Measurements from ENCODE around the gene NPPA.
"Not testable (repeated sequence)": the region's sequence is repeated elsewhere in the genome, so short reads cannot be mapped to it uniquely, and the experiment has no call there.

NPPA gene

DNA sequence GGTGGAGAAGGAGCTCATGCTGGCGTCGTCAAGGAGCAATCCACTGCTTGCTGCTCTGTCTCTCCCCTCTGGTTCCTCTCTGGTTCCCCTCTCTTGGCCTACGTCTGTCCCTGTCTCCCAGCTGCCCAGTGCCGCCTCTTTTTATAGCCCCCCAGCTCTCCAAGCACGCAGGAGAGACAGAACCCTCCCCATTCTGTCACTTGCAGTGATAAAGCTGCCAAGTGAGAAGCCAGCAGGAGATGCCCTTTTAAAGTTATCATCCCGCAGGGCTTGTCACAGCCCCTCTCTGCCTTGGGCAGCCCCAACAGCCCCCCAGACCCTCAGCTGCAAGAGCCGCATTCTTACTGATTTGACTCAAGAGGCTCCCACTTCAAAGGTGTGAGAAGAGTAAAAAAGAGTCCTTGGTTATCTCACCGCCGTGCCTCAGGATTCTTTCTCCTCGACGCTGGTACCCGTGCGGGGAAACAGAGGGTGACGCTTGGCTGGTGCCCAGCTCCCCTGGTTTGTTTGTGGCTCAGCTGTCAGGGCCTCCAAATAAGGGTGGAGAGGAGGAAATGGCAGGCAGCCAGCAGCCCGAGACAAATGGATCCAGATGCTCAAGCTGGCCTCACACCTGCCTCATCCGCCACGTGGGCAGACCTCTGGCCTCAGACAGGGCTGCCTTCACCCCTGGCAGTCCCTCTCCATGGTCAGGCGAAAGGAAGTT lies at the start of gene NPPA:
Gene NPPA, minus strand, starts transcription at position 117 of the 706 bp plus-strand sequence. Its CDS starts 99 bp downstream, at position 18.
- H3K4me3 ChIP-seq (ENCODE audit: low read depth in 1 of 2, low read length in 2 of 2), result no peak within 1 kb of the TSS
- peaks cover 0 to 21% of the 10 kb centered on the region in 2 donors for H3K36me3 ChIP-seq (ENCODE audit: control insufficient read depth in 1 of 2, insufficient read depth in 2 of 2, low read length in 2 of 2)
- H3K9me3 ChIP-seq (ENCODE audit: control insufficient read depth in 1 of 2, low read length in 2 of 2), result no peaks in the 10 kb centered on the region
- H3K9ac ChIP-seq (ENCODE audit: low read depth in 1 of 2, low read length in 2 of 2), result no peak within 1 kb of the TSS
- no peaks in the 10 kb centered on the region for H3K27me3 ChIP-seq (ENCODE audit: control insufficient read depth in 1 of 2, insufficient read depth in 2 of 2, low read length in 2 of 2)
- no peak within 1 kb of the TSS for H3K27ac ChIP-seq (ENCODE audit: low read depth, low read length)
- no peaks in the 10 kb centered on the region for H3K4me1 ChIP-seq (ENCODE audit: control insufficient read depth in 1 of 2, insufficient read depth in 2 of 2, low read length in 2 of 2)

DNA sequence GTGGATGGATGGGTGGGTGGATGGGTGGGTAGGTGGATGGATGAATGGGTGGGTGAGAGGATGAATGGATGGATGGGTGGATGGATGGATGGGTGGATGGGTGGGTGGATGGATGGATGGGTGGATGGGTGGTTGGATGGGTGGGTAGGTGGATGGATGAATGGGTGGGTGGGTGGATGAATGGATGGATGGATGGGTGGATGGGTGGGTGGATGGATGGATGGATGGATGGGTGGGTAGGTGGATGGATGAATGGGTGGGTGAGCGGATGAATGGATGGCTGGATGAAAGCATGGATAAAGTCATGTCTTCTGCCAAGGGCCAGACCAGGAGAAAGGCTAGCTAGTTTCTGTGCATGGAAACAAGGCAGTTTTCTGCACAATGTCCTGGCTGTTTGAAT lies 46.9 kb upstream of the NPPA start:
- not testable (repeated sequence) for H3K4me3 ChIP-seq (ENCODE audit: low read depth in 1 of 2, low read length in 2 of 2); H3K9ac ChIP-seq (ENCODE audit: low read depth in 1 of 2, low read length in 2 of 2); H3K4me1 ChIP-seq (ENCODE audit: control insufficient read depth in 1 of 2, insufficient read depth in 2 of 2, low read length in 2 of 2); H3K27ac ChIP-seq (ENCODE audit: low read depth, low read length); H3K9me3 ChIP-seq (ENCODE audit: control insufficient read depth in 1 of 2, low read length in 2 of 2); H3K36me3 ChIP-seq (ENCODE audit: control insufficient read depth in 1 of 2, insufficient read depth in 2 of 2, low read length in 2 of 2)
- peaks cover 11 to 18% of the 10 kb centered on the region in 2 donors for H3K27me3 ChIP-seq (ENCODE audit: control insufficient read depth in 1 of 2, insufficient read depth in 2 of 2, low read length in 2 of 2)

DNA sequence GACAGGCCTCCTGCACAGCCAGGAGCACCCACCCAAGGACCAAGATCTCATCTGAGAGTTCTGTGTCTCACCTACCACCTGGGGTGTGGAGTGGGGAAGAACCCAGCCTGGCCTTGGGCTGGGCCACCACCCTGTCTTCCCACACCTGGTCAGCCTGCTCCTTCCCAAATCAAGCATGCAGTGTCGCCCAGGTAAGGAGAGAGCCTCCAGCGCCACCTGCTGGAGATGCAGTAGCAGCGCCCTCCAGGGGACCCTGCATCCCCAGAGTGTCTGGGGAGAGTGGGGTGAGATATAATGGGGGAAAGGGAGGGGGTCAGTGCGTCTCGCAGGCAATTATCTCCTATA lies 46.3 kb upstream of the NPPA start:
- Histone ChIP-seq H3K9ac (ENCODE audit: low read depth in 1 of 2, low read length in 2 of 2) (no peak overlapping the region), H3K27me3 (ENCODE audit: control insufficient read depth in 1 of 2, insufficient read depth in 2 of 2, low read length in 2 of 2) (peaks cover 5 to 13% of the 10 kb centered on the region in 2 donors), H3K4me1 (ENCODE audit: control insufficient read depth in 1 of 2, insufficient read depth in 2 of 2, low read length in 2 of 2) (no peaks in the 10 kb centered on the region), H3K9me3 (ENCODE audit: control insufficient read depth in 1 of 2, low read length in 2 of 2) (no peaks in the 10 kb centered on the region), H3K4me3 (ENCODE audit: low read depth in 1 of 2, low read length in 2 of 2) (no peak overlapping the region), H3K36me3 (ENCODE audit: control insufficient read depth in 1 of 2, insufficient read depth in 2 of 2, low read length in 2 of 2) (no peaks in the 10 kb centered on the region), H3K27ac (ENCODE audit: low read depth, low read length) (no peak overlapping the region)

DNA sequence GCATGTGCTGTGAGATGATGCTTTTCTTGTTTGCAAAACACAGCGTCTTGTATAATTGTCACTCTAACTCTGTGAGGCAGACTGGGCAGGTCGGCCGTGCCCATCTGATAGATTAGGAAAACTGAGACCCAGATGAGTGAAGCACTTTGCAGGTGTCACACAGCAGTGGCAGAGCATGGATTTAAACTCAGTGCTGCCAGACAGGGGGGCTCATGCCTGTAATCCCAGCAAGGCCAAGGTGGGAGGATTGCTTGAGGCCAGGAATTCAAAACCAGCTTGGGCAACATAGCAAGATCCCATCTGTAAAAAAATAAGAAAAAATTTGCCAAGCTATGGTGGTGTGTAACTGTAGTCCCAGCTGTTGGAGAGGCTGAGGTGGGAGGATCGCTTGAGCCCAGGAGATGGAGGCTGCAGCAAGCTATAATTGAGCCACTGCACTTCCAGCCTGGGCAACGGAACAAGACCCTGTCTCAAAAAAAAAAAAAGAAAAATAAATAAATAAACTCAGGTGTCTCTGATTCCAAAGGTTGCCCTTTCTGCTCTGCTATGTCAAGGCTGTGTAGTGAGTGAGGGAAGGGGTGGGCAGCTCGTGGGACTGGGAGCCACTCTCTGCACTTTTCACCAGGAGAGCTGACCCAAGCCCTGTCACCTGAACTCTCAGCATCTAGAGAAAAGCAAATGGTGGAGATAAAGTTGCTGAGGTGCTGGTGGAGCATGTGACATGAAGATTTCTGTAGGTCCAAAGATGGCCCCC lies 44.0 kb upstream of the NPPA start:
- no peak overlapping the region for H3K4me3 ChIP-seq (ENCODE audit: low read depth in 1 of 2, low read length in 2 of 2)
- no peak overlapping the region for H3K27ac ChIP-seq (ENCODE audit: low read depth, low read length)
- no peaks in the 10 kb centered on the region for H3K36me3 ChIP-seq (ENCODE audit: control insufficient read depth in 1 of 2, insufficient read depth in 2 of 2, low read length in 2 of 2)
- no peak overlapping the region for H3K9ac ChIP-seq (ENCODE audit: low read depth in 1 of 2, low read length in 2 of 2)
- no peaks in the 10 kb centered on the region for H3K4me1 ChIP-seq (ENCODE audit: control insufficient read depth in 1 of 2, insufficient read depth in 2 of 2, low read length in 2 of 2)
- H3K27me3 ChIP-seq (ENCODE audit: control insufficient read depth in 1 of 2, insufficient read depth in 2 of 2, low read length in 2 of 2), result peaks cover 0 to 9% of the 10 kb centered on the region in 2 donors
- H3K9me3 ChIP-seq (ENCODE audit: control insufficient read depth in 1 of 2, low read length in 2 of 2), result no peaks in the 10 kb centered on the region

DNA sequence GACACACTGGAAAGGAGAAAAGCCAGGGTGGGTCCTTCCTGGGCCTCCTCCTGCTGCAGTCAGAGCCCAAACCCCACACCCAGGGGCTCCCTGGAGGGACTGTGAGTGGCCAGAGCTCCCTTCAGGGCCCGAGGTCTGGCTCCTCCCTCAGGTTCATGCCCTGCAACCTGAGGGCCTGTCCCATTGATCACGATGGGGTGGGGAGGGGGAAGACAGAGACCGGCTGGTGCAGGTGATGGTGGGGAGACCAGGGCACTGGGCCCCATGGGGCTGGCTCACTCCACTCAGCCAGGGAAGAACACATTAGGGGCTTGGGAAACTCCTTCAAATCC lies 41.3 kb upstream of the NPPA start:
- no peaks in the 10 kb centered on the region for H3K4me1 ChIP-seq (ENCODE audit: control insufficient read depth in 1 of 2, insufficient read depth in 2 of 2, low read length in 2 of 2)
- H3K27me3 ChIP-seq (ENCODE audit: control insufficient read depth in 1 of 2, insufficient read depth in 2 of 2, low read length in 2 of 2), result peaks cover 0 to 4% of the 10 kb centered on the region in 2 donors
- H3K9me3 ChIP-seq (ENCODE audit: control insufficient read depth in 1 of 2, low read length in 2 of 2), result no peaks in the 10 kb centered on the region
- H3K36me3 ChIP-seq (ENCODE audit: control insufficient read depth in 1 of 2, insufficient read depth in 2 of 2, low read length in 2 of 2), result no peaks in the 10 kb centered on the region
- H3K9ac ChIP-seq (ENCODE audit: low read depth in 1 of 2, low read length in 2 of 2), result no peak overlapping the region
- H3K4me3 ChIP-seq (ENCODE audit: low read depth in 1 of 2, low read length in 2 of 2), result no peak overlapping the region
- no peak overlapping the region for H3K27ac ChIP-seq (ENCODE audit: low read depth, low read length)

DNA sequence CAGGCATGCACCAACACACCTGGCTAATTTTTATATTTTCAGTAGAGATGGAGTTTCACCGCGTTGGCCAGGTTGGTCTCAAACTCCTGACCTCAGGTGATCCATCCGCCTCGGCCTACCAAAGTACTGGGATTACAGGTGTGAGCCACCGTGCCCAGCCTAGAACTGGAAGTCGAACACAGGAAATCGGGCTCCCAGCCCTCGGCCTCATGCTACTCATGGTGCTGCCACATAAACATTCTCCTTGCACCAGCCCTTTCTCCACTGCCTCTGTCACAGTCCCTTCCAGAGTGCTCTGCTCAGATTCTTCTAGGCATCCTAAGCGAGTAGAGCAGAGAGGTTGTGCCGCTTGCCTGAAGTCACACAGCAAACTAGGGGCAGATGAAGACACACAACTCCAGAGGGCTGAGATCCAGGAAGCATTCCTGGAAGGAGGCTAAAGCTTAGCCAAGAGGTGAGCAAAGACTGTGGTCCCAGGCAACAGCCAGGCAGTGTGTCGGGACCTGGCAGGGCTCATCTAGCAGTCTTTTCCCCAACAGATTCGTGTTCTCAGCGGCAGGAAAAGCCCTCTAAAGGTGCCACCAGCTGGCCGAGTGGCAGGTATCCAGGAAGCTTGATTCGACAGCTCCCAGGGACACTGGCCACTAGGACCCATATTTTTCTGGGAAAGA lies 40.8 kb upstream of the NPPA start:
- no peak overlapping the region for H3K4me3 ChIP-seq (ENCODE audit: low read depth in 1 of 2, low read length in 2 of 2)
- H3K27me3 ChIP-seq (ENCODE audit: control insufficient read depth in 1 of 2, insufficient read depth in 2 of 2, low read length in 2 of 2), result peaks cover 0 to 4% of the 10 kb centered on the region in 2 donors
- H3K9me3 ChIP-seq (ENCODE audit: control insufficient read depth in 1 of 2, low read length in 2 of 2), result no peaks in the 10 kb centered on the region
- no peaks in the 10 kb centered on the region for H3K4me1 ChIP-seq (ENCODE audit: control insufficient read depth in 1 of 2, insufficient read depth in 2 of 2, low read length in 2 of 2)
- H3K27ac ChIP-seq (ENCODE audit: low read depth, low read length), result no peak overlapping the region
- H3K9ac ChIP-seq (ENCODE audit: low read depth in 1 of 2, low read length in 2 of 2), result no peak overlapping the region
- no peaks in the 10 kb centered on the region for H3K36me3 ChIP-seq (ENCODE audit: control insufficient read depth in 1 of 2, insufficient read depth in 2 of 2, low read length in 2 of 2)

DNA sequence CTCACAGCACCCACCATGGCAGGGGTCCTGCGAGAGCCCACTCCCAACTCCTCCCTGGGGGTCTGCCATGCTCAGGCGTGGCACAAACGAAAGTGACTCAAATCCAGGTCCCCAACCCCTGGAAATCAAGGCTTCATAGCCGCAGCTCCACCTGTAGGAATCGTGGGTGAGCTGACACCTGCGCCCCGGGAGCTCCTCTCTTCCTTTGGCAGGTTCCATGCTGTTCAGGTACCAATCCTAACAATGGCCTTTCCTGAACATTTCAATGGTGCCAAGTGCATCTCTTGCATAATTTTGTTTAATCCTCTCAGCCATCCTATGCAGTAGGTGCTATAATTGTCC lies 40.1 kb upstream of the NPPA start:
- Histone ChIP-seq H3K27ac (ENCODE audit: low read depth, low read length) (no peak overlapping the region), H3K4me3 (ENCODE audit: low read depth in 1 of 2, low read length in 2 of 2) (no peak overlapping the region), H3K4me1 (ENCODE audit: control insufficient read depth in 1 of 2, insufficient read depth in 2 of 2, low read length in 2 of 2) (peaks cover 6% of the 10 kb centered on the region in 2 donors), H3K36me3 (ENCODE audit: control insufficient read depth in 1 of 2, insufficient read depth in 2 of 2, low read length in 2 of 2) (no peaks in the 10 kb centered on the region), H3K9me3 (ENCODE audit: control insufficient read depth in 1 of 2, low read length in 2 of 2) (no peaks in the 10 kb centered on the region), H3K9ac (ENCODE audit: low read depth in 1 of 2, low read length in 2 of 2) (no peak overlapping the region), H3K27me3 (ENCODE audit: control insufficient read depth in 1 of 2, insufficient read depth in 2 of 2, low read length in 2 of 2) (peaks cover 0 to 4% of the 10 kb centered on the region in 2 donors)

DNA sequence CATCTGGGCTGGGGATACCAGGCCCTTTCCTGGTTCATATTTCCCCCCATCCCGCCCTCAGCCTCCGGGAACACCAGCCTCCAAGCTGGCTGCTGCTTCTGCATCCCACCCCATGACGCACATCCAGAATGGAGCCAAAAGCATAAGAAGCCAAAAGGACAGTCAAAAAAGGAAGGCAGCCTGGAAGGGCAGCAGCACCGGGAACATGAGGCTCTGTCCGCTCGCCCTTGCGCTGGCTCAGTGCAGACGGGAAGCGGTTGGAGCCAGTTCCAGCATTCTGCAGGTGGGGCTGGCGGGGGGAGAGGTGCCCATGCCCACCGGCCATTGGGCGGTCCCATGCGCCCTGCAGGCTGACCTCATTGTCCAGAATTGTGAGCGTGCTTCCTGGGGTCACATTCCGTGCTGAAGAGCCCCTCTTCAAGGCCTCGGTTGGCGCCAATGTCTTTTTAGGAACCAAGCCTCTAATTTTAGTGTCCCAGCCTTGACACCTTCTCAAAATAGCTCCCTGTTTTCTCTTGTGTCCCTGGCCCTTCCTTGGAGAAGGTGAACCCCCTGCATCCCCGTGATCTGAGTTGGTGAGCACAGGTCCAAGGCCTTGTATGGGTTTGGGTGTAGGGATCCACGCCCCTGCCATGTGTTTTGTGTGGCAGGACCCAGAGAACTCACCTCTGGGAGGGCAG lies 39.5 kb upstream of the NPPA start:
- peaks cover 7% of the 10 kb centered on the region in 2 donors for H3K4me1 ChIP-seq (ENCODE audit: control insufficient read depth in 1 of 2, insufficient read depth in 2 of 2, low read length in 2 of 2)
- no peaks in the 10 kb centered on the region for H3K27me3 ChIP-seq (ENCODE audit: control insufficient read depth in 1 of 2, insufficient read depth in 2 of 2, low read length in 2 of 2)
- H3K27ac ChIP-seq (ENCODE audit: low read depth, low read length), result no peak overlapping the region

DNA sequence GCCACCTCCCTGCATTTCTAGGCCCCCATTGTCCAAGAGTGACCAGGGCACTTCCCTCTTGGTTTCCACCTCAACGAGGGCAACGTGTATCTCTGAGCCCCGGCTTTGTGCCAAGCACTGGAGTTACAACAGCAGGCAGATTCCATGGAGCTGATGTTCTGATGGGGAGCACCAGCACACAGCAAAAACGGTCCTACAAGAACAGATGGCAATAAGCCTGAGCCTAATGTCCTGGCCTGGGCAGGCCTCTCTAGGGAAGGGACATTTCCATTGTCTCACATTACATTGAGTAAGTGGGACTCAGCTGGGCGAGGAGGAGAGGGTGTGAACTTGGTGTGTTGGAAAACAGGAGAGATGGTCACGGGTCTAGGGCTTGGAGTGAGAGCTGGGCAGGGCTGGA lies 38.3 kb upstream of the NPPA start:
- no peaks in the 10 kb centered on the region for H3K9me3 ChIP-seq (ENCODE audit: control insufficient read depth in 1 of 2, low read length in 2 of 2)
- H3K4me1 ChIP-seq (ENCODE audit: control insufficient read depth in 1 of 2, insufficient read depth in 2 of 2, low read length in 2 of 2), result peaks cover 7% of the 10 kb centered on the region in 2 donors
- no peaks in the 10 kb centered on the region for H3K36me3 ChIP-seq (ENCODE audit: control insufficient read depth in 1 of 2, insufficient read depth in 2 of 2, low read length in 2 of 2)
- H3K4me3 ChIP-seq (ENCODE audit: low read depth in 1 of 2, low read length in 2 of 2), result no peak overlapping the region
- no peak overlapping the region for H3K27ac ChIP-seq (ENCODE audit: low read depth, low read length)
- no peaks in the 10 kb centered on the region for H3K27me3 ChIP-seq (ENCODE audit: control insufficient read depth in 1 of 2, insufficient read depth in 2 of 2, low read length in 2 of 2)
- no peak overlapping the region for H3K9ac ChIP-seq (ENCODE audit: low read depth in 1 of 2, low read length in 2 of 2)

More for the DNA sequence above, 39.5 kb upstream of the NPPA start:
- Histone ChIP-seq H3K9ac (ENCODE audit: low read depth in 1 of 2, low read length in 2 of 2) (no peak overlapping the region), H3K36me3 (ENCODE audit: control insufficient read depth in 1 of 2, insufficient read depth in 2 of 2, low read length in 2 of 2) (no peaks in the 10 kb centered on the region), H3K4me3 (ENCODE audit: low read depth in 1 of 2, low read length in 2 of 2) (no peak overlapping the region), H3K9me3 (ENCODE audit: control insufficient read depth in 1 of 2, low read length in 2 of 2) (no peaks in the 10 kb centered on the region)

All from duodenal mucosa (tissue), 2 donors.